Measurements from ENCODE around the gene TMEM87B.
"Not testable (repeated sequence)": the region's sequence is repeated elsewhere in the genome, so short reads cannot be mapped to it uniquely, and the experiment has no call there.

DNA sequence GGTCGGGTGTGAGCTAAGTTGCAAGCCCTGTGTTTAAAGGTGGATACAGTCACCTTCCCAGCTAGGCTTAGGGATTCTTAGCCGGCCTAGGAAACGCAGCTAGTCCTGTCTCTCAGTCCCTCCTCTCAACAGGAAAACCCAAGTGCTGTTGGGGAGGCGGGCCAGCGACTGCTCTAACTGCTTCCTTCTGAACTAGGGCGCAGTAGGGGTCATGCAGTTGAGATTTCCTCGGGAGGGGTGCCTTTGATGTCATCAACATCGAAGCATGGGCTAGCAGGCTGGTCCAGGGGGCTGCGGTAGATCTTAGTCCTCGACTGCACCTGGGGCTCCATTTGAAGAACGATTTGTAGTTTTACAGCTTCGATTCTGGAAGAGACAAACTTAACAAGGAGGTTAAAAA is 15.5 kb upstream of the TMEM87B start:
- not testable (repeated sequence) for TF ChIP-seq EZH2phosphoT487 (IDR thresholded peaks at IDR 0.05; ENCODE audit: insufficient read depth, low read depth); EZH2 (IDR thresholded peaks at IDR 0.05; ENCODE audit: insufficient read depth, poor library complexity, severe bottlenecking)

Data from GM23248 (cell line).